ENCODE measurements around the gene KCNK10.
"Not testable (repeated sequence)": the region's sequence is repeated elsewhere in the genome, so short reads cannot be mapped to it uniquely, and the experiment has no call there.

Gene KCNK10

DNA sequence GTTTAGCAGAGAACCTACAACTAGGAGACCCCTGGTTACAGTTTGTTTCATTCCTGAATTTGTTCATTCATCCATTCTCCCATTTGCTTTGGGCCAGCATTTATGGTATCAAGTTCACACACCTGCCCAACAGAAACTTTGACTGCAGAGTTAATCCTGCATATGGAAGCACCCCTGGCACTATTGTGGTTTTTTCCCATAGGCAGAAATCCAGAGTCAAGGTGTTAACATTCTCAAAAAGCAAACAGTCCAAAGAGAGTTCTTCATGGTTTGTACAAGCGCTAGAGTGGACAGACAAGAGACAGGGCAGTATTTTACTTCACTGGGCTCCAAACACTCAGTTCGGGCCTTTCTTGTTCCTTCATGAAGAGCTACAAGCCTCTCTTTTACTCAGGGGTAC, 51.9 kb downstream of the KCNK10 start:
- DNase-seq (ENCODE audit: low read depth in 1 of 2, low spot score in 1 of 2) = no peak

DNA sequence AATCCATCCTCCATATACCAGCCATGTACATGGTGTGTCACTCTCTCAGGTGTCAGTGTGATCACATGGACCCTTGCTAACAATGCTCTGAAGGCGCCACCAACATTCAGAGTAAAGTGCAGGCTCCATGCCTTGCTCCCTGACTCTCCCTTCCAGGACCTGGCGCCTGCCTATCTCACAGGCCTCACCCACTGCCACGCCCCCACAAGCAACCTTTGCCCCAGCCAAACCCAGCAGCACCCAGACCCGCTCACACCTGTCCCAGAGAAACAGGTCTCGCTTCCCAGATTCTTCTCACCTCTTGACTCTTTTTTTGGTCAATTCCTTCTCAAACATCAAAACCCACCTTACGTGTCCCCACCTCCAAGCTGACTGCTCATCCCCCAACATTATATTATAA, 52.3 kb downstream of the KCNK10 start:
- no peak for DNase-seq (ENCODE audit: low read depth in 1 of 2, low spot score in 1 of 2)

DNA sequence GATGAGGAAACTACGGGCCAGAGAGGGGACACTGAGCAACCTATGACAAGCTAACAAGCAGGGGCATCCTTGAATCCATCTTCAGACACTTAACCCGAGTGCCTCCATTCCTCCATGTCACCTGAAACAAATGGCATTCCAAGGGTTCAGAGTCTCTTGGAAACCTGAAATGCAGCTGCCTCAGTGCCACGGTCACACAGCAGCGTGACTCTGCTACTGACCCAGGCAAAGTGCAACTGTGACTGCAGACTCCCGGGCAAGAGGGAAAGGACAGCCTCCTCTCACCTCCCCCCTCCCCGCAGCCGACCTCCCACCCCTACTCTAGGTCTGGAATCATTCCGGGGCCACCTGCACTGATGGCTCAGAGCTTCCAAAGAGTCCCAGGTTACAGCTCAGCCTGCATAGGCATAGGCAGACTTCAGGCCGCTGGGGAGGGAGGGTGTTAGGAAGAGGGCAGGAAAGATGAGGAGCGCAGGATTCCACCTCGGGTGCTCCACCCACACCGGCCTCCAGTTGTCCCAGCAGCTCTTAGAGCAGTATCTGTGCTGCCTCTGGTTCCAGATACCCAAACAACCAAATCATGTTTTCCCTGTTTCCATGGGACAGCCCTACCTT, 53.2 kb downstream of the KCNK10 start:
- DNase-seq (ENCODE audit: low read depth in 1 of 2, low spot score in 1 of 2) = no peak

DNA sequence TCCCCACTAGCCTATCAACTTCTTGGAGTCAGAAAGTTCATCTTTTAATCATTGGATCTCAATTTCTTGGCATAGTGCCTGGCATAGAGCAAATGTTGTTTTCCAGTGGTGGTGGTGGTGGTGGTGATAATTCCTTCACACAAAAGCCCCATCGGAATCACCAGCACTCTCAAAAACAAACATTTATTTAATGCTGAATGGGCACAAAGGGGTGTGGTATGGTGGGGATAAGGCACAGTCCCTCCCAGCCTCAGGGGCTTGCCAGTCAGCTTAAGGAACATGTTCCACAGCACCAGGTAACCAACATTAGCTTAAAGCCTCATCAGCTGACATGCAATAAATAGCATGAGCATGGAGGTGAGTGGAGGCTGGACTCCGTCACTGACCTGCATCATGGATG, 56.6 kb downstream of the KCNK10 start:
- no peak for DNase-seq (ENCODE audit: low read depth in 1 of 2, low spot score in 1 of 2)

DNA sequence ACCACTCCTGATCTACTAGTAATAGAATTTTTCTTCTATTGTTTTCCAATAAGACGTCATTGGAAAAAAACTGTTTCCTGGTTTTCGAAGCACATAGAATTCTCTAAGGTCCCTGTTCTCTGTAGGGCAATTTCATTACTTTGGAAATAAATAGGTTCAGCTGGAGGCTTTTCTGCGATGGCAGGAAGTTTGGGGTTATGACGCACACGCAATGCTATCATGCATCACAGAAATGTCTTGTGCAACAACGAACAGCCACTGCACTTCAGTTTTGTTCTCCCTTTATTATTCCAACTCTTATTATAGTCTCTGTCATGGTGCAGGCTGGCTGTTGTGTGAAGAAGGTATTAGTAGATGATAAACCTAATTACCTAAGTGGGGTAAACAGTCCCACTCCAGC, 59.0 kb downstream of the KCNK10 start:
- DNase-seq (ENCODE audit: low read depth in 1 of 2, low spot score in 1 of 2) = no peak

DNA sequence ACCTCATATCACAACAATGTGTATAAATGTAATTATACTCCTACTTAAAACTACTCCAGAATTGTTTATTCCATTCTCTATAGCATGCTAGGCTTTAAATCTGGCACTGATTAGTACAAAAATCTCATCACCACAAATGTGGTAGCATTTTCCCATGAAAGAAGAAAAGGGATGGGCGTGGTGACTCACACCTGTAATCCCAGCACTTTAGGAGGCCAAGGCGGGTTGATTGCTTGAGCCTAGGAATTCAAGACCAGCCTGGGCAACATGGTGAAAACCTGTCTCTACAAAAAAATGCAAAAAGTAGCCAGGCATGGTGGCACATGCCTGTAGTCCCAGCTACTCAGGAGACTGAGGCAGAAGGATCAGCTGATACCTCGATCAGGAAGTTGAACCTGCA, 61.8 kb downstream of the KCNK10 start:
- not testable (repeated sequence) for DNase-seq (ENCODE audit: low read depth in 1 of 2, low spot score in 1 of 2)

DNA sequence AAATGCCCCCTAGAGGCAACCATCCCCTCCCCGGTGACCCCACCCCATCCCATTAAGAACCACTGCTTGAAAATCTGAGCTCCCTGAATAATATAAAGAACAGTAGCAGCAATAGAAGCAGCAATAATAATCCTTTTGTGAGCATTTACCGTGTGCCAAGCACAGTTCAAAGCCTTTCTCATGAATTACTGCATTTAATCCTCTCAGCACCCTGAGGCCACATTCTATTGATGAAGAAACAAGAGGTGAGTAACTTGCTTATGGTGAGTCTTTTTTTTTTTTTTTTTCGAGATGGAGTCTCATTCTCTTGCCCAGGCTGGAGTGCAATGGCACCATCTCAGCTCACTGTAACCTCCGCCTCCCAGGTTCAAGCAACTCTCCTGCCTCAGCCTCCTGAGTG, 65.0 kb downstream of the KCNK10 start:
- no peak for DNase-seq (ENCODE audit: low read depth in 1 of 2, low spot score in 1 of 2)

DNA sequence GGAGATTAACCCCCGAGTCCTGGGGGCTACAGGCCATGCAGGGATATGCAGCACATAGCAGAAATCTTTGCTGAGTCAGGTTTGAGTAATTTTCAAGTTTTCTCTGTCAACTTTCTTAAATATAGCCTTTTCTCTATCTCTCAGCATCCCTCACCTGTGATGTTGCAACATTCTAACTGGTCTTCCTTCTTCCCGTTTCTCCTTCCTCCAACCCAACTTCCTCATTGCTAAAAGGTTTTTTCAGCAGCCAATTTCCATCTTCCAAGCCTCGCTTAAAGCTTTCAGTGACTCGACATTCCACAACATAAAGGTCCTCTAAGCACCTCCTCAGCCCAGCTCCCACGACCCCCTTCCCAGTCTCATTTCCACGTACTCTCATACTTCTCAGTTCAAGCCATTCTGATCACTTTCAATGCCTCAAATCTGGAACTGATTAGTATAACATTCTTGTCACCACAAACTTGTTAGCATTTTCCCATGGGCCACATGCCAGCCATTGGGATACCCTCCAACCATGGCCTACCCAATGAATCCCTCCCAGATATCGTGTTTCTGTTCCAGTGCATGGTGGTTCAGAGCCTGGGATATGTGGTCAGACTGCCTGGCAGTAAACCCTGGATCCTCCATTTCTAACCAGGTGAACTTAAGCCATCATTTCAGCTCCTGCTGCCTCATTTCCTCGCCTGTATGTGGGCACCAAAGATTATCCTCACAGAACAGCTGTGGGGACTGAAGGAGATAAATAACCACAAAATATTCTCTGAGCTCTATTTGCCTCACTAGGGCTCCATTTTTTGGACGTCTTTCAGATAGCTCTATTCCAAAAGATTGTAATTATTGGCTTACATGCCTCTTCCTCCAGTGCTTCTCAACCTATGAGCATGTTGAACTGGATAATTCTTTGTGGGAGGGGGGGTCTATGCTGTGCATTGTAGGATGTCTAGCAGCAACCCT, 65.8 kb downstream of the KCNK10 start:
- DNase-seq (ENCODE audit: low read depth in 1 of 2, low spot score in 1 of 2) = no peak

DNA sequence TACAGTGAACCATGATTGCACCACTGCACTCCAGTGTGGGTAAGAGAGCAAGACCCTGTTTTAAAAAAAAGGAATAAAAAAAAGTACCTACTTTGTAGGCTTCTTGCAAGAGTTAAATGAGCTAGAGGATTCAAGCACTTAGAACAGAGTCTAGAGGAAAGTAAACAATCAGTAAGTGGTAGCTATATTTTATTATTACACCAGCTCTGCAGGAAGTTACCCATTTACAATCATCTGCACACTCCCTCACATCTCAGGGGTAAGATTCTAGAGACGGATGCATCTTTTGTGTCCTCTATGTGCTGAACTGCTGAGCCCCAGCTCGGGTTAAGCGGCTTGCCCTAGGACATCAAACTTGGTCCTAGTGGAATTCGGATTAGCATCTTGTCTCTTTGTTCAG, 67.3 kb downstream of the KCNK10 start:
- no peak for DNase-seq (ENCODE audit: low read depth in 1 of 2, low spot score in 1 of 2)

DNA sequence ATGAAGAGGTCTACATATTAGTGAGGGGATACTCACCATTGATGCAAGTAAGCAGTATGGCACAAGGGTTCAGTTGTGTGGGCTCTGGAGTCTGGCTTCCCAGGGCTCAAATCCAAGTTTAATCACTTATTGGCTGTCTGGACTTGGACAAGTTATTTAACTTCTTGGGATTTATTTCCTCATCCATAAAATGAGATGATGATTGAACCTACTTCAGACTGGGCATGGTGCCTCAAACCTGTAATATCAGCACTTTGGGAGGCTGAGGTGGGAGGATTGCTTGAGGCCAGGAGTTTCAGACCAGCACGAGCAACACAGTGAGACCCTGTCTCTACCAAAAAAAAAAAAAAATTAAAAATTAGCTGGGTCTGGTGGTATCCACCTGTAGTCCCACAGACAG, 67.9 kb downstream of the KCNK10 start:
- DNase-seq (ENCODE audit: low read depth in 1 of 2, low spot score in 1 of 2) = no peak

DNA sequence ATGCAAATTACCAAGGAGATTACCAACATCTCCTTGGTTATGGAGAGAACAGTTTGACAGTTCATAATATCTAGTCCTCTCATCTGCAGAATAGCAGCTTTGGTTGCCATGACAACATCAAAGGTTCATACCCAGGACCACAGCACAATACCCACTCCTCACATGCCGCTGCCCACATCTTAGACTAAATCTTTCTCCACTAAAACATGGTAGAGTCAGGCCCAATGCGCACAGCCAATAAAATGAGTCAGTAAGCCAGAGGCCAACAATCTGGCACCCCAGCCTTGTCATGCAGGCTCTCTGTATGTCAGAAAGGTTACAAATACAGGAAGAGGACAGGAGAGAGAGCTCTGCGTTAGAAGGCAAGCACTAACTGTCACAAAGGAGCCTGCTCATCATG, 70.6 kb downstream of the KCNK10 start:
- DNase-seq (ENCODE audit: low read depth in 1 of 2, low spot score in 1 of 2) = no peak

DNA sequence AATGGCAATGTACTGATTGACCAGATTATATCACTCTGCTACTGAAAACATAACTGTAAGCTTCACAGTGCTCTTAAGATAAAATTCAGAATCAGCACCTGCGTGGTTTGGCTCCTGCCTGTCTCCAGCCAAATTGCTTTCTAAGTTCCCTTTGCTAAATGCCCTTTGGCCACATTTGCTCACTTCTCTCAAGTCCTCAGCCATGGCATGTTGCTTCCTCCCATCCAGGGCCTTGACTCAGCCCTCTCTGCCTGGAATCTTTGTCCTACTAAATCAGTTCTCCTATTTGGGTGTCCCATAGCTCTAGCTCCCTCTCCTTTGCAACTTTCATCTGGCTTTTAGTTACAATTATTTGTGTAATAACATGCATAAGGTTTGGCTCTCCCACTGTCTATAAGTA, 71.4 kb downstream of the KCNK10 start:
- no peak for DNase-seq (ENCODE audit: low read depth in 1 of 2, low spot score in 1 of 2)

DNA sequence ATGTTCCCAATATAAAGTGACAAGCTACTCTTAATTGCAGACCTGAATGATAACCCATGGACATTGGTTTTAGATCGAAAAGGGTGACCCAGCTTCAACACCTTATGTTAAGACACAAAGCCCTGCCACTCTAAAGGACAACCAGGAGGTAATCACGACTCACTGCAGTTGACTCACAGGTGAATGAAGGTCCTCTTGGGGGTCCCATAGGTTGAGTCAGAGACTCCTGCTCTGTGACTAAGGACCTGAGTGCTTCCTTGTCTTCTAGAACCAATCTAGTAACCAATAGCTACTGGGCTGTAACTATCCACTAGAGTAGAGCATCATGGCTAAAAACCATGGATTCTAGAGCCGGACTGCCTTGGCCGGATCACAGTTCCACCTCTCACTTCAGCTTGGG, 73.8 kb downstream of the KCNK10 start:
- no peak for DNase-seq (ENCODE audit: low read depth in 1 of 2, low spot score in 1 of 2)

DNA sequence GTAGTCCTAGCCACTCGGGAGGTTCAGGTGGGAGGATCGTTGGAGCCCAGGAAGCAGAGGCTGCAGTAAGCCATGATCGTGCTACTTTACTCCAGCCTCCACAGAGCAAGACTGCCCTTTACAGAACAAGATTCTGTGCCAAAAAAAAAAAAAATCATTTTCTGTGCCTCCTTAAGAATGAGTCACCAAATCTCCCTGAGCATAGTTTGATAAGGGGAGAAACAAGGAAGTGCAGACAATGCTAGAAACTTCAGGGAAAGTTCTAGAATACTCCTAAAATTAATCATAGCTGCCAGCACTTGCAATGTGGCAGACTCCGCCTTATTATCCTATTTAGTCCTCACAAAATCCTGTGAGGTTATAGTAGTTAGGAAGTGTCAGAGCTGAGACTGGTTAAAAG, 74.5 kb downstream of the KCNK10 start:
- DNase-seq (ENCODE audit: low read depth in 1 of 2, low spot score in 1 of 2) = no peak

DNA sequence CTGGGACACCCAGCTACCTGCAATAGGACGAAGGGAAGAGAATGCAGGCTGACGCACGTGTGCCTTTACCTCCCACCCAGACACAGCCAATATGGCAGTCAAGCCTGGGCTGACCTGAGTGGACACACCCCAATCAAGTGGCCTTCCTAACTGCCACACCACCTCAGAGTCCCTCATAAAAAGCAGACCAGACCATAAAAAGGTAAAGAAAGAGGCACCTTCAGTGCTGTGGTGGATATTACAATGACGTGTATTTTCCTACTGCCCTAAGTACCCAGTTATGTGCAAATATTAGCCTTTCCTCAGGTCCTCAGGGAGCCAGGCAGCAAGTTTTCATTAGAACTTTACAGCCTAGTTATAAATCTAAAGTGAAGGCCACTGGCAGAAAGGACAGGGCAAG, 75.8 kb downstream of the KCNK10 start:
- no peak for DNase-seq (ENCODE audit: low read depth in 1 of 2, low spot score in 1 of 2)

DNA sequence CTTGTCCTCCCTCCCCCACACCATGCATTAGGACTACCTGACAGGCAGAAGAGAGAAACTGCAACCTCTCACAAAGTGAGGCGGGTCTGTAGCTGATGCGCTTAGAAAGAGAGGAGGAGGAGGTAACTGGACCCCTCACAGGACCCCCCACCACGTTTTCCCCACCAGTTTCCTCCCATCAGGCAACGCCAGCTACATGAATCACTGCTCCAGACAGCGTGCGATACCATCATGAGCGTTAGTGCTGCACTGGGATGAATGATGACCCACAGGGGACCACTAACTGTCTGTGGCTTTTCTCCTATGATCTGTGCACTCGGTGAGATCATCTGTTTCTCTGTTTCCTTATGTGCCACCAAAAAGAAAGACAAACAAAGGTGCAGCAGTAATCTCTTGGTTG, 77.7 kb downstream of the KCNK10 start:
- no peak for DNase-seq (ENCODE audit: low read depth in 1 of 2, low spot score in 1 of 2)

DNA sequence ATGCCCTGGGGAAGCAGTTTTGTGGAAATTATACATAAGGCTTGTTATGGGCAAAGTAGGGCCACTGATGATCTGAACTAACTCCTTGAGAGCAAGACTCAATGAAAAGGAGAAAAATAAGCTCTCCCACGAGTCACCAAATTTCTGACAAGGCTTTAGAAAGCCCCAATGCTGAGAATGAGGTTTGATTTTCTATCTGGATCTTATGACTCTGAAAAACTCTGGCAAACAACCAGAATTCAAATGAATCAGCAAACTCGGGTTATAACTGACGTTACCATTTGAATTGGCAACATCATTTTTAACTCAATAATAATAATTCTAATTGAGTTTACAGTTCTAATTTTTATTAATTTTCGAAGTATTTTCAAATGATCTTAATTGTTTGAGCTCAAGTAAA, 79.1 kb downstream of the KCNK10 start:
- DNase-seq (ENCODE audit: low read depth in 1 of 2, low spot score in 1 of 2) = no peak

DNA sequence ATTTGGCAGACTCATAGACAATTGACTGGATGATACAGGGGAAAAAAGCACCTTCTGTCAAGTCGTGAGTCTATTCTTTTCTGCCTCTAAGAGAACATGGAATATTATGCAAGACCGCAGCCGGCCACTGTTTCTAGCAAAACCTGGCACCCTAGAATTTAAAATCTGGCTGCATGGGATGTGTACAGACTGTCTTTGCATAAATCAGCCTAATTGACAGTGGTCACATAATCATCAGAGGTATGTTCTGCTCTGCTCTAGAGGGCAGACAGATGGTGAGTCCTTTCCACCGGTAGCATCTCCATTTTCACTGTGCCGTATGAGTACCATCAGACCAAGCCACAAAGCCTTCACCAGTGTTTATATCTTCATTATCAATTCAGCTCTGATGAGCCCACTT, 80.6 kb downstream of the KCNK10 start:
- DNase-seq (ENCODE audit: low read depth in 1 of 2, low spot score in 1 of 2) = no peak

DNA sequence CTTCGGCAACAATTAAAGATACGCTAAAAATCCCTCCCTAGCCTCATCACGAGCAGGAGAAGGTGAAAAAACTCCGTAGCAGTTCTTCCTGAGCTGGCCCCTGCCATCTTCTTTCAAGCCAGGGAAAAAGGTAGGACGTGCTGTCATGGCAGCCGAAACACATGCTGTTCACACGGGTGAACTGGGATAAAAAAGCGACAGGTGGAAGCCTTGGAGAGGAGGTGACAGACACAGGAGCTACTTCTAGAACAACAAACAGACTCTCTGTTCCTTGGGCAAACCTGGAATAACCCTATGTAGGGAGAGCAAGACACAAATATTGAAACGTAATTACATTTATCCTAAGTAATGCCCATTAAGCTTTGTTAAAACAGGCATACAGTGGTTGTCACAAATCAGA, 81.3 kb downstream of the KCNK10 start:
- no peak for DNase-seq (ENCODE audit: low read depth in 1 of 2, low spot score in 1 of 2)

DNA sequence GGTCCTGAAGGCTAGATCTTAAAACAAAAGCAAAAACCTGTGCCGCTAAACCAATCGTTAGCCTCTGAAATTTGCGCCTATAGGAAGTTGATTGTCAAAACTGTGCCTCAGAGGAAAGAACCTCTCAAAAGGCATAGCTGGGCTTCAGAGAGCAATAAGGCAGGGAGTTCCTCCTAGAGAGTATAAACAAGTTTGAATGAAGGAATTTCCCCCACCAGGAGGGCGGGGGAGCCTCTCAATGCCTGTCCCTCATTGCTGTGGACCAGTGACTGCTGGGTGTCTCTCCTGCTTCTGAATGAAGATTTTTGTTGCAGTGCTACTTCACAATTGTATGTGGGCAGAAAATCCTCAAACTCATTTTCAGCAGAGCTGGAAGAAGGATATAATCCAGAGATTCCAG, 88.6 kb downstream of the KCNK10 start:
- DNase-seq (ENCODE audit: low read depth in 1 of 2, low spot score in 1 of 2) = no peak

DNA sequence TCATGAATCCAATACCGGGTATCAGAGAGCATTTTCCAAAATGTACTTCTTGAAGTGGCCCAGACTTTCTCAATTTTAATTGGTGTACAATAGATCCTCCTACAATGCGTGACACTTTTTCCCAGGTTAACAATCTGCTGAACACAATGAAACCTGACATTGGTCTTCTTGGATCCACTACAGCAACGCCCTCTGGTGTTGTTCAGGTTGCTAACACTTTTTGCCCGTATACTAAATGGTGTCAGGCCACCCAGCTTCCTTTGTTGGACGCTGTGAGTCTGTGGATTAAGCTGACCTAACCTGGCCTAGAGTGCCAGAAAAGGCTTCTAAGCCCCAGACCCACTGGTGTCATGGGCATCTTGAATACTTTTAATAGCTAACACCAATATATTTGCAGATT, 89.2 kb downstream of the KCNK10 start:
- DNase-seq (ENCODE audit: low read depth in 1 of 2, low spot score in 1 of 2) = no peak

DNA sequence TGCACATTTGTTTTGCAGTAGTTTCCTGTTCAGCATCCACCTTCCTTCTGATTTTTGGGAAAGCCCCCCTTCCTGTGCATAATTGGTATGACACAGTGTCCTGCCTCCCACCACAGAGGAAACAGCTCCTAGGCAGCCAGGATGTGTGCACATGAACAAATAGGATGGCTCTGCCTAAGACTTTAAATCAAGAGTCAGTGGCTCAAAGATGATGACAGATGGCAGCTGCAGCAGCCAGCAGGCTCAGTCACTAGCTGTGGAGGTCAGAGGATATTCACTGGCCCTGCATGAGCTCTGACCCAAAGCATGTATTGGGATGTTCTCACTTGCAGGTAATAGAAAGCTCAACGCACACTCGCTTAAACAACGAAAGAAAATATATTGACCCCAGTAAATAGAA, 90.3 kb downstream of the KCNK10 start:
- no peak for DNase-seq (ENCODE audit: low read depth in 1 of 2, low spot score in 1 of 2)

DNA sequence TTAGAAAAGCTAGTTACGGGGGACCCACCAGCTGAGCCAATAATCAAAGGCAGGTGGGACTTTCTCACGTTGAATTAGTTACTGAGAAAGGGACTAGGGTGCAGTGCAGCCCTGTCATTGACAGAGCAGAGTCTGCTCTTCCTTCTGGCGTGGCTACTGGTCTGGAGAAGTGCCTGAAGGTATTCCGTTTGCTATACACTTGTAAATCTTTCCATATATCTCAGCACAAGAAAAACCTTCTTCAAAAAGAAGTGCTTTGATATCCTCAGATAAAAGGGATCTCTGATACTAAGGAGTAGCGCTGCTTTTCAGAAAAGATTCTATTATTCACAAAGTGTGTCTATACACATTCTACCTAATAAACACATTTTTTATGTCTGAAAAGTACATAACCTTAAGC, 91.5 kb downstream of the KCNK10 start:
- DNase-seq (ENCODE audit: low read depth in 1 of 2, low spot score in 1 of 2) = no peak
